GM23338 (cell line): Measurements from ENCODE around the gene LNP1. TPM values are rescaled to one million over a fixed set of nuclear protein-coding genes. Genes with fewer than 3 reads are reported as not detected.

Source experiments
- ATAC-seq: fragments of 200-7000 bp; cut with Tn5 transposase; 3 replicates; pipeline ENCODE4 v1.9.1; 2020
- DNase-seq: peaks from one replicate; pipeline ENCODE4 v3.0.0-alpha.2; 2015; ENCODE audit warnings: low spot score
- H2AFZ ChIP-seq: fragments of 200-600 bp; sonication (generic); 2 replicates; pipeline ENCODE4 v1.8.0; 2016; ENCODE audit warnings: antibody characterized with exemption, mild to moderate bottlenecking, moderate library complexity
- H3F3A ChIP-seq: fragments of 200-600 bp; sonication (generic); replicated peaks from 2 replicates; pipeline ENCODE4 v1.8.0; 2017; ENCODE audit warnings: antibody characterized with exemption, mixed run types, low read depth
- H3K27ac ChIP-seq: fragments of 200-600 bp; sonication (generic); 2 replicates; pipeline ENCODE4 v1.6.1; 2016; ENCODE audit warnings: low read depth
- H3K27me3 ChIP-seq: fragments of 200-600 bp; sonication (generic); 2 replicates; pipeline ENCODE4 v1.8.0; 2016; ENCODE audit warnings: mild to moderate bottlenecking, mixed run types, moderate library complexity; ENCODE audit not compliant: insufficient read depth
- H3K36me3 ChIP-seq: fragments of 200-600 bp; sonication (generic); 2 replicates; pipeline ENCODE4 v1.8.0; 2016; ENCODE audit warnings: mild to moderate bottlenecking; ENCODE audit not compliant: insufficient read depth
- H3K4me1 ChIP-seq: fragments of 200-600 bp; sonication (generic); 2 replicates; pipeline ENCODE4 v1.8.0; 2016; ENCODE audit warnings: mild to moderate bottlenecking, moderate library complexity; ENCODE audit not compliant: insufficient read depth
- H3K4me2 ChIP-seq: fragments of 200-600 bp; sonication (generic); 2 replicates; pipeline ENCODE4 v1.7.1; 2017; ENCODE audit warnings: mixed run types
- H3K4me3 ChIP-seq: fragments of 200-600 bp; sonication (generic); 2 replicates; pipeline ENCODE4 v1.6.1; 2016; ENCODE audit warnings: mixed run types
- H3K79me2 ChIP-seq: fragments of 200-600 bp; sonication (generic); replicated peaks from 2 replicates; pipeline ENCODE4 v1.8.0; 2017; ENCODE audit warnings: mild to moderate bottlenecking; ENCODE audit not compliant: insufficient read depth
- H3K9me2 ChIP-seq: fragments of 200-600 bp; sonication (generic); 2 replicates; pipeline ENCODE4 v1.8.0; 2017; ENCODE audit not compliant: insufficient read depth
- H4K20me1 ChIP-seq: fragments of 200-600 bp; sonication (generic); replicated peaks from 2 replicates; pipeline ENCODE4 v1.8.0; 2017; ENCODE audit warnings: mild to moderate bottlenecking; ENCODE audit not compliant: insufficient read depth
- H3K27ac Mint-ChIP-seq: 2 replicates; pipeline ENCODE4 v1.8.0; 2020; ENCODE audit warnings: inconsistent platforms, mild to moderate bottlenecking, moderate library complexity, mixed read lengths
- H3K27me3 Mint-ChIP-seq: 3 replicates; pipeline ENCODE4 v1.8.0; 2022; ENCODE audit warnings: low read depth, mild to moderate bottlenecking, moderate library complexity, mixed read lengths, inconsistent platforms; ENCODE audit not compliant: insufficient read depth, poor library complexity
- H3K36me3 Mint-ChIP-seq: 3 replicates; pipeline ENCODE4 v1.8.0; 2021; ENCODE audit warnings: low read depth, mild to moderate bottlenecking, inconsistent platforms, moderate library complexity, mixed read lengths
- H3K4me1 Mint-ChIP-seq: 3 replicates; pipeline ENCODE4 v1.8.0; 2020; ENCODE audit warnings: mild to moderate bottlenecking, inconsistent platforms, mixed read lengths
- H3K4me3 Mint-ChIP-seq: 3 replicates; pipeline ENCODE4 v1.8.0; 2021; ENCODE audit warnings: moderate library complexity, mild to moderate bottlenecking, inconsistent platforms, mixed read lengths
- H3K9me3 Mint-ChIP-seq: 3 replicates; pipeline ENCODE4 v1.8.0; 2020; ENCODE audit warnings: moderate library complexity, mild to moderate bottlenecking, inconsistent platforms, mixed read lengths
- ETS1 ChIP-seq: IDR thresholded peaks from 2 replicates; pipeline ENCODE4 v1.6.1; 2016; ENCODE audit warnings: antibody characterized with exemption
- EZH2 ChIP-seq: fragments of 200-600 bp; sonication (generic); IDR thresholded peaks from one replicate; pipeline ENCODE4 v1.8.0; 2017; ENCODE audit warnings: antibody characterized with exemption, mild to moderate bottlenecking, low read depth; ENCODE audit not compliant: unreplicated experiment
- EZH2phosphoT487 ChIP-seq: fragments of 200-600 bp; sonication (generic); IDR thresholded peaks from one replicate; pipeline ENCODE4 v1.8.1; 2018; ENCODE audit warnings: antibody characterized with exemption; ENCODE audit not compliant: unreplicated experiment
- JUNB ChIP-seq: IDR thresholded peaks from one replicate; pipeline ENCODE4 v1.6.1; 2016; ENCODE audit warnings: antibody characterized with exemption; ENCODE audit not compliant: unreplicated experiment
- POLR2AphosphoS5 ChIP-seq: IDR thresholded peaks from 2 replicates; pipeline ENCODE4 v1.6.1; 2016; ENCODE audit warnings: antibody characterized with exemption, low read depth
- STAT1 ChIP-seq: IDR thresholded peaks from one replicate; pipeline ENCODE4 v1.6.1; 2016; ENCODE audit warnings: antibody characterized with exemption; ENCODE audit not compliant: unreplicated experiment
- ZNF331 ChIP-seq: fragments of 250-450 bp; sonication (Bioruptor Pico); IDR thresholded peaks from 2 replicates; pipeline ENCODE4 v1.5.0; 2020; ENCODE audit warnings: low read depth, mild to moderate bottlenecking, moderate library complexity
- ZNF462 ChIP-seq: fragments of 250-450 bp; sonication (Bioruptor Pico); IDR thresholded peaks from 2 replicates; pipeline ENCODE4 v1.5.0; 2020; ENCODE audit warnings: mild to moderate bottlenecking, moderate library complexity
- polyA plus RNA-seq: library from polyadenylated mRNA; unstranded; fragments of >200 nt; fragmentation: Nextera tagmentation; extraction: Ambion mirVana; gene quantifications from 2 replicates; pipeline ENCODE4 v1.2.1, GENCODE V29; 2016
- total RNA-seq: library from RNA; depleted of rRNA; stranded (reverse); fragments of >200 nt; shearing (Covaris generic); gene quantifications from 2 replicates; pipeline ENCODE4 v1.2.3, GENCODE V29; 2014
- TF ChIP-seq, protein P1 (sequence below): IDR thresholded peaks from one replicate; pipeline ENCODE4 v1.6.1; 2018; ENCODE audit warnings: antibody characterized with exemption; ENCODE audit not compliant: unreplicated experiment
- TF ChIP-seq, protein P2 (sequence below), 2 experiments: fragments of 200-600 bp in 1 of 2; sonication (generic) in 1 of 2; conservative IDR thresholded peaks; 2 replicates each; pipeline versions ENCODE4 v1.5.1 to v1.6.1; 2016 to 2017; ENCODE audit warnings: antibody characterized with exemption in 2 of 2, low read depth in 2 of 2, mild to moderate bottlenecking in 2 of 2, moderate library complexity in 1 of 2

LNP1 gene
- total and polyA plus RNA-seq, 2 experiments from 2014 or later: 4.7 to 6.7 TPM

DNA sequence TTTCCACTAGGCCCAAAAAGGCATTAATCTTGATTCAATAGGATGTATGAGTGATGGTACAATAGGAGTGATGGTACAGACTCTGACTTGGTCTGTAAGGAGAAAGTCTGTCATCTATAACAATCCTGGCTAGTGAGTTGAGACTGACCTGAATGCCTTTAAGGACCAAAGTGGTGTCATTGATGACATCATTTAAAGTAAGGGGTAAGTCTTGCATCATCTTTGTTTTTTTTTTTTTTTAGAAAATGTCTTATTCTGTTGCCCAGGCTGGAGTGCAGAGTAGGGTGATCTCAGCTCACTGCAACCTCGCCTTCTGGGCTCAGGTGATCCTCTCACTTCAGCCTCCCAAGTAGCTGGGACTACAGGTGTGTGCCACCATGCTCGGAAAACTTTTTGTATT lies 85.5 kb downstream of the LNP1 start (continued):
- no peak for TF ChIP-seq EZH2phosphoT487
- TF ChIP-seq, protein P1, sequence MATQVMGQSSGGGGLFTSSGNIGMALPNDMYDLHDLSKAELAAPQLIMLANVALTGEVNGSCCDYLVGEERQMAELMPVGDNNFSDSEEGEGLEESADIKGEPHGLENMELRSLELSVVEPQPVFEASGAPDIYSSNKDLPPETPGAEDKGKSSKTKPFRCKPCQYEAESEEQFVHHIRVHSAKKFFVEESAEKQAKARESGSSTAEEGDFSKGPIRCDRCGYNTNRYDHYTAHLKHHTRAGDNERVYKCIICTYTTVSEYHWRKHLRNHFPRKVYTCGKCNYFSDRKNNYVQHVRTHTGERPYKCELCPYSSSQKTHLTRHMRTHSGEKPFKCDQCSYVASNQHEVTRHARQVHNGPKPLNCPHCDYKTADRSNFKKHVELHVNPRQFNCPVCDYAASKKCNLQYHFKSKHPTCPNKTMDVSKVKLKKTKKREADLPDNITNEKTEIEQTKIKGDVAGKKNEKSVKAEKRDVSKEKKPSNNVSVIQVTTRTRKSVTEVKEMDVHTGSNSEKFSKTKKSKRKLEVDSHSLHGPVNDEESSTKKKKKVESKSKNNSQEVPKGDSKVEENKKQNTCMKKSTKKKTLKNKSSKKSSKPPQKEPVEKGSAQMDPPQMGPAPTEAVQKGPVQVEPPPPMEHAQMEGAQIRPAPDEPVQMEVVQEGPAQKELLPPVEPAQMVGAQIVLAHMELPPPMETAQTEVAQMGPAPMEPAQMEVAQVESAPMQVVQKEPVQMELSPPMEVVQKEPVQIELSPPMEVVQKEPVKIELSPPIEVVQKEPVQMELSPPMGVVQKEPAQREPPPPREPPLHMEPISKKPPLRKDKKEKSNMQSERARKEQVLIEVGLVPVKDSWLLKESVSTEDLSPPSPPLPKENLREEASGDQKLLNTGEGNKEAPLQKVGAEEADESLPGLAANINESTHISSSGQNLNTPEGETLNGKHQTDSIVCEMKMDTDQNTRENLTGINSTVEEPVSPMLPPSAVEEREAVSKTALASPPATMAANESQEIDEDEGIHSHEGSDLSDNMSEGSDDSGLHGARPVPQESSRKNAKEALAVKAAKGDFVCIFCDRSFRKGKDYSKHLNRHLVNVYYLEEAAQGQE: no peak
- TF ChIP-seq, protein P2, sequence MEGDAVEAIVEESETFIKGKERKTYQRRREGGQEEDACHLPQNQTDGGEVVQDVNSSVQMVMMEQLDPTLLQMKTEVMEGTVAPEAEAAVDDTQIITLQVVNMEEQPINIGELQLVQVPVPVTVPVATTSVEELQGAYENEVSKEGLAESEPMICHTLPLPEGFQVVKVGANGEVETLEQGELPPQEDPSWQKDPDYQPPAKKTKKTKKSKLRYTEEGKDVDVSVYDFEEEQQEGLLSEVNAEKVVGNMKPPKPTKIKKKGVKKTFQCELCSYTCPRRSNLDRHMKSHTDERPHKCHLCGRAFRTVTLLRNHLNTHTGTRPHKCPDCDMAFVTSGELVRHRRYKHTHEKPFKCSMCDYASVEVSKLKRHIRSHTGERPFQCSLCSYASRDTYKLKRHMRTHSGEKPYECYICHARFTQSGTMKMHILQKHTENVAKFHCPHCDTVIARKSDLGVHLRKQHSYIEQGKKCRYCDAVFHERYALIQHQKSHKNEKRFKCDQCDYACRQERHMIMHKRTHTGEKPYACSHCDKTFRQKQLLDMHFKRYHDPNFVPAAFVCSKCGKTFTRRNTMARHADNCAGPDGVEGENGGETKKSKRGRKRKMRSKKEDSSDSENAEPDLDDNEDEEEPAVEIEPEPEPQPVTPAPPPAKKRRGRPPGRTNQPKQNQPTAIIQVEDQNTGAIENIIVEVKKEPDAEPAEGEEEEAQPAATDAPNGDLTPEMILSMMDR (conservative IDR thresholded peaks at IDR 0.05; ENCODE audit: low read depth in 2 of 2): no peak

- Histone ChIP-seq H3K4me3 (no peak overlapping the region), H3K27ac (no peak overlapping the region), H3K36me3 (no peaks in the 10 kb centered on the region), H2AFZ (no peak overlapping the region), H3K4me2 (no peak overlapping the region), H3K9me2 (peaks cover 4% of the 10 kb centered on the region; the same call in 1 of the 2 replicates), H3K4me1 (peaks cover 7% of the 10 kb centered on the region), H4K20me1 (no peaks in the 10 kb centered on the region), H3F3A (no peaks in the 10 kb centered on the region), H3K27me3 (no peaks in the 10 kb centered on the region), H3K79me2 (0 out of 2 replicates have a peak, but pooled peaks cover 3% of the 10 kb centered on the region)
- Mint-ChIP-seq H3K4me1 (peaks cover 11% of the 10 kb centered on the region), H3K36me3 (no peaks in the 10 kb centered on the region), H3K4me3 (no peak overlapping the region), H3K27ac (no peak overlapping the region), H3K27me3 (no peaks in the 10 kb centered on the region), H3K9me3 (no peaks in the 10 kb centered on the region; the same call in 2 of the 3 replicates)
- ATAC-seq (no peak), DNase-seq (no peak)
- no peak for TF ChIP-seq STAT1
- no peak for TF ChIP-seq EZH2
- no peak for TF ChIP-seq ZNF462 (CRISPR knock-in tag)
- TF ChIP-seq EZH2phosphoT487: no peak
- no peak for TF ChIP-seq JUNB
- no peak for TF ChIP-seq ZNF331
- TF ChIP-seq POLR2AphosphoS5: no peak
- no peak for TF ChIP-seq ETS1
- TF ChIP-seq, protein P2 (conservative IDR thresholded peaks at IDR 0.05; ENCODE audit: low read depth in 2 of 2): no peak
Observed at GRCh38 chr3:100489118-100489517, 87.8 kb downstream of the LNP1 start.
